GM12878 (cell line): ENCODE measurements around the gene PPM1G. TPM values are rescaled to one million over a fixed set of nuclear protein-coding genes. Genes with fewer than 3 reads are reported as not detected.

Experiments
- CBFB ChIP-seq: IDR thresholded peaks from 2 replicates; pipeline ENCODE4 v1.6.1; 2016; ENCODE audit warnings: antibody characterized with exemption, low read depth
- CEBPZ ChIP-seq: fragments of 150-350 bp; IDR thresholded peaks from 2 replicates; pipeline ENCODE4 v1.6.1; 2016; ENCODE audit warnings: low read depth, low read length
- CUX1 ChIP-seq: IDR thresholded peaks from 2 replicates; pipeline ENCODE4 v1.6.1; 2012; ENCODE audit warnings: improper control_type of control experiment, low read depth, low read length; ENCODE audit not compliant: insufficient replicate concordance
- HDGF ChIP-seq: fragments of 450-650 bp; IDR thresholded peaks from 2 replicates; pipeline ENCODE4 v1.6.1; 2016; ENCODE audit warnings: antibody characterized with exemption
- LARP7 ChIP-seq: fragments of 450-650 bp; IDR thresholded peaks from 2 replicates; pipeline ENCODE4 v1.6.1; 2017; ENCODE audit warnings: mild to moderate bottlenecking
- MEF2B ChIP-seq: fragments of 450-650 bp; IDR thresholded peaks from 2 replicates; pipeline ENCODE4 v1.6.1; 2018; ENCODE audit warnings: mild to moderate bottlenecking, moderate library complexity; ENCODE audit not compliant: partially characterized antibody, poor library complexity, severe bottlenecking
- MYB ChIP-seq: fragments of 150-350 bp; IDR thresholded peaks from 2 replicates; pipeline ENCODE4 v1.6.1; 2014; ENCODE audit warnings: mild to moderate bottlenecking, low read depth, low read length, borderline replicate concordance
- NFXL1 ChIP-seq: fragments of 450-650 bp; IDR thresholded peaks from 2 replicates; pipeline ENCODE4 v1.6.1; 2017; ENCODE audit warnings: antibody characterized with exemption, mild to moderate bottlenecking, borderline replicate concordance
- NRF1 ChIP-seq: conservative IDR thresholded peaks from 2 replicates; pipeline ENCODE4 v1.6.1; 2011; ENCODE audit warnings: mild to moderate bottlenecking, low read depth, low read length, improper control_type of control experiment
- RELB ChIP-seq: fragments of 450-650 bp; IDR thresholded peaks from 2 replicates; pipeline ENCODE4 v1.6.1; 2017; ENCODE audit warnings: low read depth, mild to moderate bottlenecking, moderate library complexity
- SMC3 ChIP-seq: IDR thresholded peaks from 2 replicates; pipeline ENCODE4 v1.6.1; 2011; ENCODE audit warnings: low read length, improper control_type of control experiment, borderline replicate concordance
- STAT3 ChIP-seq: IDR thresholded peaks from 2 replicates; pipeline ENCODE4 v1.6.1; 2011; ENCODE audit warnings: low read depth, low read length, improper control_type of control experiment
- TCF12 ChIP-seq: IDR thresholded peaks from 2 replicates; pipeline ENCODE4 v1.6.1; 2011; ENCODE audit warnings: low read depth, mild to moderate bottlenecking, low read length
- ZBTB4 ChIP-seq: fragments of 450-650 bp; formaldehyde crosslinking; IDR thresholded peaks from 2 replicates; pipeline ENCODE4 v1.4.0; 2022; ENCODE audit warnings: mild to moderate bottlenecking, moderate library complexity
- ZNF207 ChIP-seq: fragments of 450-650 bp; IDR thresholded peaks from 2 replicates; pipeline ENCODE4 v1.6.1; 2014; ENCODE audit warnings: antibody characterized with exemption, mild to moderate bottlenecking, borderline replicate concordance
- ZNF622 ChIP-seq: fragments of 450-650 bp; IDR thresholded peaks from 2 replicates; pipeline ENCODE4 v1.6.1; 2017; ENCODE audit warnings: mild to moderate bottlenecking, inconsistent platforms
- polyA plus RNA-seq, 11 experiments: library from polyadenylated mRNA; depleted of rRNA in 4 of 11; unstranded in 6 of 11; stranded (reverse) in 5 of 11; fragments of >200 nt; fragmentation: Nextera tagmentation in 4 of 11; fragmentation: Illumina TruSeq in 1 of 11; extraction: Ambion mirVana in 4 of 11; extraction: Trizol in 1 of 11; gene quantifications; 1 replicate in 1 of 11; 2 replicates in 10 of 11; pipeline versions ENCODE4 v1.2.1 to v1.2.3, GENCODE V29; 2011 to 2016; ENCODE audit warnings: inconsistent platforms in 2 of 11, missing spikeins in 2 of 11, low read depth in 1 of 11
- total RNA-seq, 4 experiments: library from RNA; depleted of rRNA in 3 of 4; stranded (reverse); fragments of >200 nt in 3 of 4; fragmentation: Illumina TruSeq in 1 of 4; extraction: Trizol in 1 of 4; gene quantifications; 2 replicates each; pipeline versions ENCODE4 v1.2.1 to v1.2.3, GENCODE V29; 2013 to 2021

The PPM1G gene
- total and polyA plus RNA-seq, 10 of the 15 experiments (the other 5 are each of a cell fraction or from before 2014, with no cell fraction given), result 68.8 to 171 (median 121) TPM

- TF ChIP-seq ZBTB4 (CRISPR knock-in tag) (no peak), STAT3 (no peak), NRF1 (peak; percentile 38; the same call in 1 of the 2 replicates), HDGF (peak; percentile 41; the same call in 1 of the 2 replicates), MEF2B (peak; percentile 9), NFXL1 (no peak), CUX1 (no peak), ZNF207 (peak; percentile 82), MYB (peak; percentile 46; the same call in 1 of the 2 replicates), RELB (peak; percentile 55; the same call in 1 of the 2 replicates), ZNF622 (no peak), TCF12 (peak; percentile 74; the same call in 1 of the 2 replicates), CBFB (peak; percentile 67; the same call in 1 of the 2 replicates), SMC3 (no peak), CEBPZ (no peak), LARP7 (peak; percentile 90)
Measured at GRCh38 chr2:27409321-27410073, at the start of gene PPM1G (continued).
